Natural killer cell (primary cell): ENCODE measurements around the gene PHKB. TPM values are rescaled to one million over a fixed set of nuclear protein-coding genes. Genes with fewer than 3 reads are reported as not detected.

ENCODE experiments used
- ATAC-seq, 3 donors: fragments of 150-1000 bp in 2 of 3; fragments of 200-7000 bp in 1 of 3; cut with Tn5 transposase; 1 replicate in 1 of 3; 2 replicates in 2 of 3; pipeline ENCODE4 v1.10.0; 2021; ENCODE audit warnings: mild to moderate bottlenecking in 2 of 3, moderate library complexity in 2 of 3
- DNase-seq, 2 donors: peaks; one replicate each; pipeline versions ENCODE4 v3.0.0 to v3.0.0-alpha.2; 2013 to 2021; ENCODE audit warnings: mixed read lengths in 1 of 2
- H3K27ac ChIP-seq: one replicate; pipeline ENCODE4 v1.5.1; 2013; ENCODE audit warnings: mild to moderate bottlenecking, low read length
- H3K27me3 ChIP-seq: one replicate; pipeline ENCODE4 v1.6.1; 2013; ENCODE audit warnings: low read length; ENCODE audit not compliant: control insufficient read depth, insufficient read depth
- H3K36me3 ChIP-seq: one replicate; pipeline ENCODE4 v1.6.1; 2013; ENCODE audit warnings: low read length; ENCODE audit not compliant: control insufficient read depth, insufficient read depth
- H3K4me1 ChIP-seq: one replicate; pipeline ENCODE4 v1.6.1; 2013; ENCODE audit warnings: low read length; ENCODE audit not compliant: control insufficient read depth, insufficient read depth
- H3K4me3 ChIP-seq: one replicate; pipeline ENCODE4 v1.5.1; 2013; ENCODE audit warnings: low read length
- H3K9me3 ChIP-seq: one replicate; pipeline ENCODE4 v1.6.1; 2013; ENCODE audit warnings: low read length; ENCODE audit not compliant: control insufficient read depth, insufficient read depth
- H3K27ac Mint-ChIP-seq, 2 donors: one replicate each; pipeline ENCODE4 v1.8.0; 2022; ENCODE audit warnings: mild to moderate bottlenecking in 2 of 2, mixed read lengths in 2 of 2, moderate library complexity in 1 of 2
- H3K27me3 Mint-ChIP-seq, 2 donors: one replicate each; pipeline ENCODE4 v1.8.0; 2022; ENCODE audit warnings: low read depth in 2 of 2, mixed read lengths in 2 of 2
- H3K36me3 Mint-ChIP-seq: one replicate; pipeline ENCODE4 v1.8.0; 2022; ENCODE audit warnings: mixed read lengths
- H3K4me1 Mint-ChIP-seq, 2 donors: one replicate each; pipeline ENCODE4 v1.8.0; 2022; ENCODE audit warnings: mixed read lengths in 2 of 2
- H3K4me3 Mint-ChIP-seq: one replicate; pipeline ENCODE4 v1.8.0; 2022; ENCODE audit warnings: mild to moderate bottlenecking, moderate library complexity, mixed read lengths
- H3K9me3 Mint-ChIP-seq, 2 donors: one replicate each; pipeline ENCODE4 v1.8.0; 2022; ENCODE audit warnings: mixed read lengths in 2 of 2
- CTCF ChIP-seq: fragments of 200-600 bp; IDR thresholded peaks from one replicate; pipeline ENCODE4 v1.8.0; 2022; ENCODE audit warnings: antibody characterized with exemption
- WGBS: methylation state at CpG from one replicate; pipeline ENCODE4 v1.1.7; 2013; ENCODE audit warnings: missing lambda C conversion rate; ENCODE audit not compliant: insufficient coverage; 5-methylcytosine and 5-hydroxymethylcytosine counted together
- intact Hi-C: fragments of 100-400 bp; cut with micrococcal nuclease; formaldehyde crosslinking; loops from one replicate; pipeline ENCODE4 v1.14.2; 2022
- total RNA-seq, 4 donors: library from RNA; stranded (reverse); fragments of 120-200 nt in 1 of 4; gene quantifications; one replicate each; pipeline versions ENCODE4 v1.2.3 to v1.2.4, GENCODE V29; 2013 to 2022

PHKB gene
- total RNA-seq, 3 donors from 2014 or later (not counting 1 experiment from before 2014, with no cell fraction given) = 54.4 to 64.0 (median 58.5) TPM

GRCh38 chr16:47750371-47750770 lies 289.2 kb downstream of the PHKB start:
- H3K4me1 ChIP-seq = no peaks in the 10 kb centered on the region
- Mint-ChIP-seq H3K4me1 (no peaks in the 10 kb centered on the region), H3K36me3 (no peaks in the 10 kb centered on the region), H3K27me3 (peaks cover 16 to 24% of the 10 kb centered on the region in 2 donors), H3K9me3 (peaks cover 0 to 6% of the 10 kb centered on the region in 2 donors), H3K4me3 (no peak overlapping the region), H3K27ac (no peak overlapping the region)
- no peaks in the 10 kb centered on the region for H3K27me3 ChIP-seq
- H3K9me3 ChIP-seq = no peaks in the 10 kb centered on the region
- 90% methylated on average over 2 of the region's 3 CpGs for WGBS
- TF ChIP-seq CTCF = no peak
- intact Hi-C loops = no loop called here
- no peak overlapping the region for H3K4me3 ChIP-seq
- ATAC-seq (no peak), DNase-seq (no peak)
- H3K27ac ChIP-seq = no peak overlapping the region
- H3K36me3 ChIP-seq = no peaks in the 10 kb centered on the region

Other genes starting within 250 kb of the PHKB start
- 10 to 100 TPM; 30.4 to 44.1 (median 38.2) TPM for gene ITFG1, start 268 bp upstream of the PHKB start, total RNA-seq